Measurements from ENCODE around the gene BPIFB6. TPM values are rescaled to one million over a fixed set of nuclear protein-coding genes. Genes with fewer than 3 reads are reported as not detected.

The BPIFB6 gene
- total and polyA plus RNA-seq, 7 experiments from 2014 or later: not detected

DNA sequence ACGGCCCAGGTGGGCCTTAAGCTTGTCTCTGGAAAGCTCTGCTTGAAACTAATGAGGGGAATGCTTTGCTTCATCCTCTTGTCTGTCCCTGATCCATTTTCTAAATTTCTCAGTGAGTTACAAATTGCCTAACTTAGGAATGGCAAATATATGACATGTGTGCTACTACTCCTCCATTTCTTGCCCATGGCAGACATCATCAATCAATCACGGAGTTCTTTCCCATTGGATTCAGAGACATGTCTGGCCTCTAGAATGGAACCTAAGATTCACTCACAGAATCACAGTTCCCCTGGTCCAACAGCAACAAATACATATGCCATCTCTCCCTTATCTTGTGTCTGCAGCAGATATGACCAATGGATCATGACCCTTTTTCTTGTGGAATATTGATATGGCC, 41.4 kb downstream of the BPIFB6 start:
- ATAC-seq (no peak), DNase-seq (no peak)
- Histone ChIP-seq H3K9me3 (ENCODE audit: control insufficient read depth in 2 of 3, low read length in 3 of 3) (no peaks in the 10 kb centered on the region), H3K4me3 (ENCODE audit: low read length) (no peak overlapping the region), H3K27ac (ENCODE audit: low read depth, low read length) (no peak overlapping the region), H3K36me3 (ENCODE audit: control insufficient read depth in 2 of 3, insufficient read depth in 3 of 3, low read length in 3 of 3) (no peaks in the 10 kb centered on the region), H3K27me3 (ENCODE audit: control insufficient read depth in 2 of 2, insufficient read depth in 2 of 2, low read length in 2 of 2) (no peaks in the 10 kb centered on the region), H3K4me1 (ENCODE audit: control insufficient read depth in 2 of 2, insufficient read depth in 2 of 2, low read length in 2 of 2) (peaks cover 0 to 5% of the 10 kb centered on the region in 2 donors)
- ChIA-PET CTCF (interaction anchor here (1.3 kb wide), 1 partner anchor 151 kb away, joined by 4 read pairs; no protein-coding TSS in a partner anchor), POLR2A (no interaction called here)
- Mint-ChIP-seq H3K9me3 (peaks cover 0 to 3% (median 0%) of the 10 kb centered on the region in 11 donors), H3K4me3 (no peak overlapping the region), H3K27ac (no peak overlapping the region), H3K4me1 (peaks cover 0 to 34% (median 23%) of the 10 kb centered on the region in 7 donors), H3K36me3 (no peaks in the 10 kb centered on the region), H3K27me3 (peaks cover 0 to 3% (median 0%) of the 10 kb centered on the region in 5 donors)
- intact Hi-C loops (cut with micrococcal nuclease): no loop called here

DNA sequence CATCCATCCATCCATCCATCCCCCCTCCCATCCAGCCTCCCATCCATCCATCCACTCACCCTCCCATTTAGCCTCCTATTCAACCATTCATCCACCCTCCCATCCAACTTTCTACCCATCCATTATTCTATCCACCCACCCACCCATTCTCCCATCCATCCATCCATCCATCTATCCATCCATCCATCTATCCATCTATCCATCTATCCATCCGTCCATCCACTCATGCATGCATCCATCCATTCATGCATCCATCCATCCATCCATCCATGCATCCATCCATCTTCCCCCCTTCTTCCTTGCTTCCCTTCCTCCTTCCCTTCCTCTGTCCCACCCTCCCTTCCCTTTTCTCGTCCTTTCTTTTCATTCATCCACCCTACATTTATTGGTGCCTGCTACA, 43.2 kb downstream of the BPIFB6 start:
- H3K9me3 ChIP-seq (ENCODE audit: control insufficient read depth in 2 of 3, low read length in 3 of 3): no peaks in the 10 kb centered on the region
- no peak overlapping the region for H3K4me3 ChIP-seq (ENCODE audit: low read length)
- H3K27ac Mint-ChIP-seq: peak overlapping the region in 1 of 9 donors; percentile 13
- H3K36me3 ChIP-seq (ENCODE audit: control insufficient read depth in 2 of 3, insufficient read depth in 3 of 3, low read length in 3 of 3): no peaks in the 10 kb centered on the region
- no peaks in the 10 kb centered on the region for H3K27me3 ChIP-seq (ENCODE audit: control insufficient read depth in 2 of 2, insufficient read depth in 2 of 2, low read length in 2 of 2)
- H3K4me1 ChIP-seq (ENCODE audit: control insufficient read depth in 2 of 2, insufficient read depth in 2 of 2, low read length in 2 of 2): no peaks in the 10 kb centered on the region
- no peak overlapping the region for H3K27ac ChIP-seq (ENCODE audit: low read depth, low read length)
- ChIA-PET CTCF (no interaction called here), POLR2A (interaction anchor here (0.7 kb wide), 1 partner anchor 42 kb away, joined by 3 read pairs; no protein-coding TSS in a partner anchor)
- peaks cover 0 to 28% (median 11%) of the 10 kb centered on the region in 7 donors for H3K4me1 Mint-ChIP-seq
- intact Hi-C loops (cut with micrococcal nuclease): no loop called here
- no peak for DNase-seq
- no peaks in the 10 kb centered on the region for H3K36me3 Mint-ChIP-seq
- H3K9me3 Mint-ChIP-seq: peaks cover 0 to 3% (median 0%) of the 10 kb centered on the region in 11 donors
- H3K27me3 Mint-ChIP-seq: peaks cover 0 to 3% (median 0%) of the 10 kb centered on the region in 5 donors
- ATAC-seq: no peak
- no peak overlapping the region for H3K4me3 Mint-ChIP-seq

DNA sequence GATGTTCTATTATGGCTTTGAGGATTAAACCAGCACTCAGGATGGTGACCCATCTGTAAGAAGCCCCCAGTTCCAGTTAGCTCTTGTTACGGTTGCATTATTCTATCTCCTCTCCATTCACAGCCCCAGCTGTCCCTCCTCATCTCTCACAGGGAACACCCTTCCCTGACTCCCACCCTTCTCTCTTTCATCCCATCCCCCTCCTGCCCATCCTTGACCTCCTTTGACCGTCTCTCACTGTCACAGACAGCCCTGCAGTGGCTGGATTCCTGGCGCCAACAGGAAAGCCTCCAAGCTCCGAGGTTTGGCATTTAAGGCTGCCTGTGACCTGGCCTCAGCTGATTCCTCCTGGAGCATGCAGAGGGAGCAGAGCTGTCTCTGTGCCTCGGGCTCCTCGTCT, 43.8 kb downstream of the BPIFB6 start:
- H3K4me1 ChIP-seq (ENCODE audit: control insufficient read depth in 2 of 2, insufficient read depth in 2 of 2, low read length in 2 of 2): no peaks in the 10 kb centered on the region
- no peak overlapping the region for H3K27ac ChIP-seq (ENCODE audit: low read depth, low read length)
- Mint-ChIP-seq H3K4me3 (no peak overlapping the region), H3K9me3 (peaks cover 0 to 3% (median 0%) of the 10 kb centered on the region in 11 donors), H3K4me1 (peaks cover 0 to 23% (median 11%) of the 10 kb centered on the region in 7 donors), H3K27ac (peak overlapping the region in 1 of 9 donors; percentile 63), H3K36me3 (no peaks in the 10 kb centered on the region), H3K27me3 (peaks cover 0 to 3% (median 0%) of the 10 kb centered on the region in 5 donors)
- H3K36me3 ChIP-seq (ENCODE audit: control insufficient read depth in 2 of 3, insufficient read depth in 3 of 3, low read length in 3 of 3): no peaks in the 10 kb centered on the region
- no peak overlapping the region for H3K4me3 ChIP-seq (ENCODE audit: low read length)
- no peaks in the 10 kb centered on the region for H3K9me3 ChIP-seq (ENCODE audit: control insufficient read depth in 2 of 3, low read length in 3 of 3)
- ATAC-seq: no peak
- CTCF ChIA-PET: interaction anchor here (1.3 kb wide), 1 partner anchor 285 kb away, joined by 3 read pairs; no protein-coding TSS in a partner anchor
- POLR2A ChIA-PET: no interaction called here
- DNase-seq: no peak
- H3K27me3 ChIP-seq (ENCODE audit: control insufficient read depth in 2 of 2, insufficient read depth in 2 of 2, low read length in 2 of 2): no peaks in the 10 kb centered on the region
- intact Hi-C loops (cut with micrococcal nuclease): no loop called here

DNA sequence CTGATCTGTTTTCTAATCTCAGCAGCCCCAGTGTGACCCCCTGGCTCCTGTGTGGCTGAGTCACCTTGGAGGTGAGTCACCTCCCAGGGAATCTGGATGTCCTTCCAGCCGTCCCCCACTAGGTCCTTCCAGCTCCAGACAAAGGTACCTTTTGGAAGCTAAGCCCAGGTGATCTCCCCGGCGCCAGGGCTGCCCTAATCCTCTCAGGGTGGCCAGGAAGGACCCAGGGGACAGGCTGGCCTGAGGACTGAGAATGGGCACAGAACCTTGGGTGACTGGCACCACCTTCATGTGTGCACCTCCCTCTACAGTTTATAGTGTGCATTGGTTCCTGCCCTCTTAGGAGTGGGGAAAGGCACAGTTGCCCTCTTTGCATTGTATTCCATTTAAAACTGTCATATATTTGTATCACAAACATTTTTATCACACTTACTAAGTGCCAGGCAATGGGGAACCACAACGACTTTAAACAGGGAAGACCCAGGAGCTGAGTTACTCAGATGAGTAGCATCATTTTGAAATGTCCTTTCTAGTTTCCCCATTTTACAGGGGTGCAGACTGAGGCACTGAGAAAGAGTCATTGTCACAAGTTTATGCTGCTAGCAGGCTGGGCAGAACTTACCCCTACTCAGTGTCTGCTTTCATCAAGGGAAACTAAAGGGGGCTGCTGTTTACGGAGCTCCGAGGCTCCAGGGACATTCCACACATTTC, 45.4 kb downstream of the BPIFB6 start:
- Histone ChIP-seq H3K36me3 (ENCODE audit: control insufficient read depth in 2 of 3, insufficient read depth in 3 of 3, low read length in 3 of 3) (no peaks in the 10 kb centered on the region), H3K27ac (ENCODE audit: low read depth, low read length) (no peak overlapping the region), H3K4me3 (ENCODE audit: low read length) (no peak overlapping the region), H3K27me3 (ENCODE audit: control insufficient read depth in 2 of 2, insufficient read depth in 2 of 2, low read length in 2 of 2) (no peaks in the 10 kb centered on the region), H3K9me3 (ENCODE audit: control insufficient read depth in 2 of 3, low read length in 3 of 3) (no peaks in the 10 kb centered on the region), H3K4me1 (ENCODE audit: control insufficient read depth in 2 of 2, insufficient read depth in 2 of 2, low read length in 2 of 2) (no peaks in the 10 kb centered on the region)
- H3K4me1 Mint-ChIP-seq: peaks cover 0 to 22% (median 11%) of the 10 kb centered on the region in 7 donors
- H3K36me3 Mint-ChIP-seq: no peaks in the 10 kb centered on the region
- H3K27ac Mint-ChIP-seq: no peak overlapping the region
- peaks cover 0 to 9% (median 0%) of the 10 kb centered on the region in 11 donors for H3K9me3 Mint-ChIP-seq
- peaks cover 0 to 7% (median 0%) of the 10 kb centered on the region in 5 donors for H3K27me3 Mint-ChIP-seq
- ATAC-seq: no peak
- intact Hi-C loops (cut with micrococcal nuclease): loop anchor here in 1 of 2 donors (1.0 kb wide), 1 partner anchor 175 kb away; no protein-coding TSS in a partner anchor
- ChIA-PET CTCF (interaction anchor here (1.3 kb wide), 1 partner anchor 287 kb away, joined by 3 read pairs; no protein-coding TSS in a partner anchor), POLR2A (no interaction called here)
- H3K4me3 Mint-ChIP-seq: no peak overlapping the region
- DNase-seq: peak in 5 of 9 donors; percentile 13 to 51 (median 33)

DNA sequence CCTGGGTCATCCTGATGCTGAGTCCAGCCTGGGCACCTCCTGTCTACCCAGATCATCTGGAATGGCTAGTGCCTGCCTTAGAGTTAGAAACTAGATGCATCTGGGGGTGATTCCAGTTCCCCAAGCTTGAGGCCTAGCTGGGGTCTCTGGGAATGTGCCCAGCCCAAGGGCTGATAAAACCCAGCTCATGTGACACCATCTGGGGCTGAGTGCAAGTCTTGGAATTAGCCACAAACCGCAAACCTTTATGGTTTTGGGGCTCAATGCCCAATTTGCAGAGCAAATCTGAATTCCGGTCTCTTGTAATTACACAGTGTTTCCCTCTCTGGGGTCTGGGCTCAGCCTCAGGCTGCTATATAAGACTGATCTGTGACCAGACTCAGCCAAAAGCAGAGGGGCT, 47.8 kb downstream of the BPIFB6 start, which contains the start of gene BPIFB4:
Gene BPIFB4 (plus strand): TSS at position 385 of the 400 bp plus-strand sequence. CDS start 1,884 bp downstream, outside the sequence.
- CTCF ChIA-PET: no interaction called here
- intact Hi-C loops (cut with micrococcal nuclease): no loop called here

DNA sequence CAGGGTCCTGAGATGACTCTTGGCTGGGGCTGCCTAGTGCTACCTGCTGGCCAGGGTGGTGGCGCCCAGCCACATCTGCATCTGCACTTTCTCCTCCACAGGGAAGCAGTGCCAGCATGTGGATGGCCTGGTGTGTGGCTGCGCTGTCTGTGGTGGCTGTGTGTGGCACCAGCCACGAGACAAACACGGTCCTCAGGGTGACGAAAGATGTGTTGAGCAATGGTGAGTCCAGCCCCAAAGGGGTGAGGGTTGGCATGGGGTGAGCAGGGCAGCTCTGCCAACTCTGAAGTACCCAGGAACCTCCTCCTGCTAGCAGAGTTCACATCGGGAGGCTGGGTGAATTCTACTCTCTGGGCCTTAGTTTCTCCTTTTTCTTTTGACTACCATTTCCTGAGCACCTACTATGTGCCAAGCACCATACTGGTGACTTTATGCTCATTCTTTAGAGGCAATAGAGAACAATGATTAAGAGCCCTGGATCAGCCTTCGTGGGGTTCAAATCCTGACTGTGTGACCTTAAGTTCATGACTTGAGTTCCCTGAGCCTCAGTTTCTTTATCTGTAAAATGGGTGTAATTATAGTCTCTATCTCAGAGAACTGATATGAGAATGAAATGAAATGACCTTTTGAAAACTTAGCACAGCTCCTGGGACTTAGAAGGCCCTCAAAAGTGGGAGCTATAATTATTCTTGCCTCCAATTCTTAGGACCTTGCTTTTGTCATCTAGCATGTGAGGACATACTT, 50.1 kb downstream of the BPIFB6 start:
- H3K9me3 Mint-ChIP-seq: peaks cover 0 to 6% (median 0%) of the 10 kb centered on the region in 11 donors
- Histone ChIP-seq H3K36me3 (ENCODE audit: control insufficient read depth in 2 of 3, insufficient read depth in 3 of 3, low read length in 3 of 3) (no peaks in the 10 kb centered on the region), H3K9me3 (ENCODE audit: control insufficient read depth in 2 of 3, low read length in 3 of 3) (no peaks in the 10 kb centered on the region), H3K27me3 (ENCODE audit: control insufficient read depth in 2 of 2, insufficient read depth in 2 of 2, low read length in 2 of 2) (no peaks in the 10 kb centered on the region), H3K4me1 (ENCODE audit: control insufficient read depth in 2 of 2, insufficient read depth in 2 of 2, low read length in 2 of 2) (no peaks in the 10 kb centered on the region), H3K4me3 (ENCODE audit: low read length) (no peak overlapping the region), H3K27ac (ENCODE audit: low read depth, low read length) (no peak overlapping the region)
- CTCF ChIA-PET: no interaction called here
- DNase-seq: no peak
- no peak for ATAC-seq
- H3K27ac Mint-ChIP-seq: no peak overlapping the region
- H3K4me3 Mint-ChIP-seq: no peak overlapping the region
- intact Hi-C loops (cut with micrococcal nuclease): no loop called here
- peaks cover 0 to 5% (median 3%) of the 10 kb centered on the region in 7 donors for H3K4me1 Mint-ChIP-seq
- POLR2A ChIA-PET: no interaction called here
- H3K36me3 Mint-ChIP-seq: no peaks in the 10 kb centered on the region
- peaks cover 0 to 7% (median 0%) of the 10 kb centered on the region in 5 donors for H3K27me3 Mint-ChIP-seq

More for the DNA sequence above, 47.8 kb downstream of the BPIFB6 start, which contains the start of gene BPIFB4:
- H3K4me3 Mint-ChIP-seq: no peak within 1 kb of the TSS
- H3K27me3 Mint-ChIP-seq: peaks cover 0 to 7% (median 0%) of the 10 kb centered on the region in 5 donors
- H3K4me1 Mint-ChIP-seq: peaks cover 0 to 14% (median 6%) of the 10 kb centered on the region in 7 donors
- H3K36me3 ChIP-seq (ENCODE audit: control insufficient read depth in 2 of 3, insufficient read depth in 3 of 3, low read length in 3 of 3): no peaks in the 10 kb centered on the region
- peaks cover 0 to 6% (median 0%) of the 10 kb centered on the region in 11 donors for H3K9me3 Mint-ChIP-seq
- H3K36me3 Mint-ChIP-seq: no peaks in the 10 kb centered on the region
- H3K27ac Mint-ChIP-seq: peak within 1 kb of the TSS in 1 of 9 donors; percentile 5
- DNase-seq (no peak), ATAC-seq (no peak)
- POLR2A ChIA-PET: no interaction called here
- no peaks in the 10 kb centered on the region for H3K27me3 ChIP-seq (ENCODE audit: control insufficient read depth in 2 of 2, insufficient read depth in 2 of 2, low read length in 2 of 2)
- H3K9me3 ChIP-seq (ENCODE audit: control insufficient read depth in 2 of 3, low read length in 3 of 3): no peaks in the 10 kb centered on the region
- H3K4me3 ChIP-seq (ENCODE audit: low read length): no peak within 1 kb of the TSS
- H3K27ac ChIP-seq (ENCODE audit: low read depth, low read length): no peak within 1 kb of the TSS
- H3K4me1 ChIP-seq (ENCODE audit: control insufficient read depth in 2 of 2, insufficient read depth in 2 of 2, low read length in 2 of 2): no peaks in the 10 kb centered on the region

Data from naive thymus-derived CD4-positive, alpha-beta T cell (primary cell).